SK-N-MC (cell line): Measurements from ENCODE around the gene MYO10.

Experiments used
- EZH2 ChIP-seq: fragments of 200-600 bp; sonication (generic); IDR thresholded peaks from one replicate; pipeline ENCODE4 v1.6.1; 2017; ENCODE audit warnings: antibody characterized with exemption
- POLR2AphosphoS5 ChIP-seq: IDR thresholded peaks from 2 replicates; pipeline ENCODE4 v1.6.1; 2012; ENCODE audit warnings: mild to moderate bottlenecking, low read depth, low read length, borderline replicate concordance

DNA sequence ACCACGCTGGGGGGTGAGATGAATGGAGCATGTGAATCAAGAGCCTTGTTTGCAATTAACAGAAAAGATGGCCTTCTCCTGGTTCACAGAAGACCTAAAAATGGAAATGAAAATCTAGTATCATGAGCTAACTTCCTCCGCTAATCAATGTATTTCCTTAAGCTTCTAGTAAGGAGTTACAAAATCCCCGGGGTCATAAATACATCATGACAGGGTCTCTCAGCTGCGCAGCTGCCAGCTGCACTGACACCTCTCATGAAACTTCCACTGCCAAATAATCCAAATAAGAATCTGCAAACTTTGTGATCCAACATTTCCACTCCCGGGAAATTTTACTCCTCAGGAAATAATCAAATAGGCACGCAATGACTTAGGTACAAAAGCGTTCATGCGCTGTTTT lies 11.9 kb downstream of the MYO10 start:
- TF ChIP-seq EZH2 (no peak), POLR2AphosphoS5 (no peak)
